ENCODE measurements around the gene MPHOSPH10. TPM values are rescaled to one million over a fixed set of nuclear protein-coding genes. Genes with fewer than 3 reads are reported as not detected.

Gene MPHOSPH10
- total RNA-seq, 4 donors from 2014 or later = 27.8 to 49.1 (median 32.8) TPM

DNA sequence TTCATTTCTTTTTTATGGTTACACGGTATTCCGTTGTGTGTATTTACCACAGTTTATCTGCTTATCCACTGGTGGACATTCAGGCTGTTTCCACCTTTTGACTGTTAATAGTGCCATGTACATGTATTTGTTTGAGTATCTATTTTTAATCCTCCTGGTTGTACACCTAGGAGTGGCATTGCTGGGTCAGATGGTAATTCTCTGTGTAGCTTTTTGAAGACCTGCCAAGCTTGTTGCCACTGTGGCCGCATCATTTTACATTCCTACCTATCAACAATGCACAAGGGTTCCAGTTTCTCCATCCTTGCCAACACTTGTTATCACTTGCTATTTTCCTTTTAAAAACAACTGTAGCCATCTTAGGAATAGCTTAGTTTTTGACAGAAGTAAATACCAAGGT lies 13.3 kb downstream of the MPHOSPH10 start:
- Histone ChIP-seq H3K9me3 (no peaks in the 10 kb centered on the region), H3K27ac (peak overlapping the region; percentile 51 to 82 (median 70)), H3K4me3 (no peak overlapping the region), H3K4me1 (peaks cover 19 to 31% of the 10 kb centered on the region in 2 donors), H3K36me3 (peaks cover 0 to 94% of the 10 kb centered on the region in 2 donors), H3K27me3 (no peaks in the 10 kb centered on the region)
- peak; percentile 88 to 95 for ATAC-seq
- in situ Hi-C loops (cut with MboI; ENCODE audit: low sequenced_read_pairs in 4 of 4) (no loop called here), intact Hi-C loops (cut with DNase I; ENCODE audit: low total_unique reads) (no loop called here)
- peak in 1 of 2 donors; percentile 9 for DNase-seq
- TF ChIP-seq, protein P1, sequence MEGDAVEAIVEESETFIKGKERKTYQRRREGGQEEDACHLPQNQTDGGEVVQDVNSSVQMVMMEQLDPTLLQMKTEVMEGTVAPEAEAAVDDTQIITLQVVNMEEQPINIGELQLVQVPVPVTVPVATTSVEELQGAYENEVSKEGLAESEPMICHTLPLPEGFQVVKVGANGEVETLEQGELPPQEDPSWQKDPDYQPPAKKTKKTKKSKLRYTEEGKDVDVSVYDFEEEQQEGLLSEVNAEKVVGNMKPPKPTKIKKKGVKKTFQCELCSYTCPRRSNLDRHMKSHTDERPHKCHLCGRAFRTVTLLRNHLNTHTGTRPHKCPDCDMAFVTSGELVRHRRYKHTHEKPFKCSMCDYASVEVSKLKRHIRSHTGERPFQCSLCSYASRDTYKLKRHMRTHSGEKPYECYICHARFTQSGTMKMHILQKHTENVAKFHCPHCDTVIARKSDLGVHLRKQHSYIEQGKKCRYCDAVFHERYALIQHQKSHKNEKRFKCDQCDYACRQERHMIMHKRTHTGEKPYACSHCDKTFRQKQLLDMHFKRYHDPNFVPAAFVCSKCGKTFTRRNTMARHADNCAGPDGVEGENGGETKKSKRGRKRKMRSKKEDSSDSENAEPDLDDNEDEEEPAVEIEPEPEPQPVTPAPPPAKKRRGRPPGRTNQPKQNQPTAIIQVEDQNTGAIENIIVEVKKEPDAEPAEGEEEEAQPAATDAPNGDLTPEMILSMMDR (IDR thresholded peaks at IDR 0.05 in 4 of 5, conservative IDR thresholded peaks at IDR 0.05 in 1 of 5) = no peak
- TF ChIP-seq POLR2A (IDR thresholded peaks at IDR 0.05) = no peak

DNA sequence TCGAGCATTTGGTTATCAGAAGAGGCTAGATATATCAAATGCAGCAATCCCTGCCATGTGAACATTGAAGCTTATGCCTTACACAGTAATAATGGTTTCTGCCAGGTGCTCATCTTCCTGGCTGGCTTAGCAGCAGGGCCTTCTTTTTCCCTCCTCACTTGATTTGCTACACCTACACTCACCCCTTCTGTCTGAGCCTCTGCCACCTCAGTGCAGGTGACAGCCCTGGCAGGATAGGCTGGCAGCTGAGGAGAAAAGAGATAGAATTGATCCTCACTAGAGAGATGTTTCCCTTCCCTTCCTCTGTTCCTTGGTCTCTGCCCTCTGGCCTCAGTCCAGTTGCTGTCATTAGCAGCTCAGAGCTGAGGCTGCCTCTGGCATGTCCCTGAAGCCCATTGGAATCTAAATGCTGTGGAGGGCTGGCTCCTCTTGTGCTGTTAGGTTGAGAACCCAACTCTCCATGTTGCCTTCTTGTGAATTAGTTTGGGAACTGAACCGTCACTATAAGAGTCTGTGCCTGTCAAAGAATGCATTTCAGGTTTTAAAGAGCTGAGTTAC lies 18.2 kb downstream of the MPHOSPH10 start:
- intact Hi-C loops (cut with DNase I; ENCODE audit: low total_unique reads) = no loop called here
- no peak overlapping the region for H3K27ac ChIP-seq

DNA sequence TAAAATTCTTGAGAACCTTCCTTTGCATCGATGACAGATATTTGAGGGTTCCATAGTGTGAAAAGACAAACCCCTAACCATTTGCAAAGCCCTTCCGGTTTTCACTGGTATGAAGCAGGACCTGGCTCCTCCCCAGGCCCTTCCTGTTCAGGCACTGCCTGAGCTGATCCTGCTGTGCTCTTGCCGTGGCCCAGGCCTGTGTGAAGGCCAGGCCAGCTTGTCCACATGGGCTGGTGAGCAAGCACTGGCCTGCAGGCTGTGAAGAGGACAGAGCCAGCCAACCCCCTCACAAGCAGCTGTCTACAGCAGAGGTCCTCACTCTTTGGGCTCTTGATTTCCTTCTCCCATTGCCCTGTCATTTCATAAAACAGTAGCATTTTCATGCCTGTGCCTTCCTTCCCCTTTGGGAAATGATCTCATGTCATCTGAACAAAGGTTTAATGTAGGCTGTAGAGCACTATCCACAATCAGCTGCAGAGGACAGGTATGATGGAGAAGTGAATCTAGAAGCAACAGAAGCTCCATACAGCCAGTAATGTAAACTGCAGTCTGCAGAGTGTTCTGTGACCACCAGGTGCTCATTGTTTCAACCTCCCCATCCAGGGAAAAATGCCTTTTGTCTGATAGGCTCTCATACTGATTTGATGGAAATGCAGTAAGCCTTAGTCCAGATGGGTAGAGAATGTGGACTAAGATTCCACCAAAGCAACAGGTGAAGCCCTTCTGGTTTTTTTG lies 19.8 kb downstream of the MPHOSPH10 start:
- no peak for DNase-seq
- Histone ChIP-seq H3K27me3 (no peaks in the 10 kb centered on the region), H3K9me3 (no peaks in the 10 kb centered on the region), H3K27ac (no peak overlapping the region), H3K4me3 (no peak overlapping the region), H3K4me1 (peaks cover 0 to 10% of the 10 kb centered on the region in 2 donors), H3K36me3 (peaks cover 0 to 53% of the 10 kb centered on the region in 2 donors)
- TF ChIP-seq POLR2A (IDR thresholded peaks at IDR 0.05) = no peak
- TF ChIP-seq, protein P1 (IDR thresholded peaks at IDR 0.05 in 4 of 5, conservative IDR thresholded peaks at IDR 0.05 in 1 of 5) = no peak
- in situ Hi-C loops (cut with MboI; ENCODE audit: low sequenced_read_pairs in 4 of 4) = no loop called here
- no peak for ATAC-seq
- intact Hi-C loops (cut with DNase I; ENCODE audit: low total_unique reads) = loop anchor here (10.0 kb wide), 1 partner anchor 365 kb away; no protein-coding TSS in a partner anchor

More for the DNA sequence above, 18.2 kb downstream of the MPHOSPH10 start:
- DNase-seq (no peak), ATAC-seq (no peak)
- Histone ChIP-seq H3K36me3 (peaks cover 0 to 65% of the 10 kb centered on the region in 2 donors), H3K27me3 (no peaks in the 10 kb centered on the region), H3K4me3 (no peak overlapping the region), H3K9me3 (no peaks in the 10 kb centered on the region), H3K4me1 (peaks cover 14 to 26% of the 10 kb centered on the region in 2 donors)
- in situ Hi-C loops (cut with MboI; ENCODE audit: low sequenced_read_pairs in 4 of 4) = no loop called here
- TF ChIP-seq, protein P1 (IDR thresholded peaks at IDR 0.05 in 4 of 5, conservative IDR thresholded peaks at IDR 0.05 in 1 of 5) = no peak

DNA sequence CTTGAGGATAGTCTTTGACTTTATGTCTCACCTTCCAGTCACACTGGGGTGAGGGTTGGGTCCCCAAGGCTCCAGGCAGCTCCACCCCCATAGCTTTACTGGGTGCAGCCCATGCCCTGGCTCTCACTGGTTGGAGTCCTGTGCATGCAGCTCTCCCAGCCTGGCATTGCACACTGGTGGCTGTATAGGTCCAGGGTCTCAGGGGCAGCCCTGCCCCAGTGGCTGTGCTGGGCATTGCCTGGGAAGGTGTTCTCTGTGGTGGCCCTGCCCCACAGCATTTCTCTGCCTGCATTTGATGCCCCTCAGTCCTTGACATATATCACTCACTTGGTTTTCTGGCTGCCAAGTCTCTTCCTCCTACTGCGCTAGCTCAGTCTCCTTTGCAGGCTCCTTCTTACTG lies 21.2 kb downstream of the MPHOSPH10 start:
- H3K36me3 ChIP-seq = peaks cover 0 to 40% of the 10 kb centered on the region in 2 donors
- H3K4me3 ChIP-seq = no peak overlapping the region
- intact Hi-C loops (cut with DNase I; ENCODE audit: low total_unique reads) = loop anchor here (10.0 kb wide), 1 partner anchor 363 kb away; no protein-coding TSS in a partner anchor
- H3K4me1 ChIP-seq = peaks cover 0 to 10% of the 10 kb centered on the region in 2 donors
- no peaks in the 10 kb centered on the region for H3K9me3 ChIP-seq
- H3K27ac ChIP-seq = no peak overlapping the region
- TF ChIP-seq POLR2A (IDR thresholded peaks at IDR 0.05) = no peak
- TF ChIP-seq, protein P1 (IDR thresholded peaks at IDR 0.05 in 4 of 5, conservative IDR thresholded peaks at IDR 0.05 in 1 of 5) = no peak
- in situ Hi-C loops (cut with MboI; ENCODE audit: low sequenced_read_pairs in 4 of 4) = no loop called here
- H3K27me3 ChIP-seq = no peaks in the 10 kb centered on the region
- ATAC-seq = no peak
- no peak for DNase-seq
